HG02798 (cell line): Measurements from ENCODE around the gene PHF21B.
"Not testable (repeated sequence)": the region's sequence is repeated elsewhere in the genome, so short reads cannot be mapped to it uniquely, and the experiment has no call there.

ENCODE experiments used
- ATAC-seq: cut with Tn5 transposase; IDR thresholded peaks from one replicate; pipeline ENCODE4 v1.9.1; 2021; ENCODE audit warnings: mild to moderate bottlenecking; ENCODE audit not compliant: unreplicated experiment, poor library complexity

Gene PHF21B

GRCh38 chr22:44925465-44926123 is 84.2 kb downstream of the PHF21B start:
- no peak for ATAC-seq

- ATAC-seq, result no peak
Measured at GRCh38 chr22:44924710-44925109, 85.1 kb downstream of the PHF21B start.

GRCh38 chr22:44924098-44924497 is 85.7 kb downstream of the PHF21B start:
- no peak for ATAC-seq

- ATAC-seq, result not testable (repeated sequence)
Measured at GRCh38 chr22:44921766-44922165, 88.0 kb downstream of the PHF21B start.

GRCh38 chr22:44920183-44920582 is 89.6 kb downstream of the PHF21B start:
- ATAC-seq, result no peak

GRCh38 chr22:44919691-44920090 is 90.1 kb downstream of the PHF21B start:
- no peak for ATAC-seq

- no peak for ATAC-seq
Measured at GRCh38 chr22:44918925-44919392, 90.8 kb downstream of the PHF21B start.

GRCh38 chr22:44918166-44918924 is 91.5 kb downstream of the PHF21B start:
- ATAC-seq, result no peak

- ATAC-seq, result no peak
Measured at GRCh38 chr22:44917372-44918165, 92.2 kb downstream of the PHF21B start.

GRCh38 chr22:44916281-44917231 is 93.2 kb downstream of the PHF21B start:
- ATAC-seq, result no peak

- no peak for ATAC-seq
Measured at GRCh38 chr22:44915441-44915840, 94.4 kb downstream of the PHF21B start.

- ATAC-seq, result no peak
Measured at GRCh38 chr22:44914026-44914721, 95.6 kb downstream of the PHF21B start.

GRCh38 chr22:44913198-44913983 is 96.4 kb downstream of the PHF21B start:
- no peak for ATAC-seq

GRCh38 chr22:44909241-44909640 is 100.6 kb downstream of the PHF21B start:
- no peak for ATAC-seq

GRCh38 chr22:44907765-44908737 is 101.8 kb downstream of the PHF21B start:
- ATAC-seq, result no peak

GRCh38 chr22:44906999-44907644 is 102.7 kb downstream of the PHF21B start:
- no peak for ATAC-seq
